MCF 10A (cell line): ENCODE results near the gene COMP. TPM values are rescaled to one million over a fixed set of nuclear protein-coding genes. Genes with fewer than 3 reads are reported as not detected.

Source experiments
- BruUV-seq: library from RNA; stranded (reverse); fragments of 400-500 nt; replicated peaks from 2 replicates; lab custom pipeline; 2021; lab: Mats Ljungman, UMichigan
- CTCF ChIA-PET: fragments of 300-600 bp; sonication (Branson Sonifier 250); formaldehyde crosslinking; extraction: SDS; loops from one replicate; lab custom pipeline; 2021; ENCODE audit warnings: antibody characterized with exemption, inconsistent platforms; lab: Yijun Ruan, JAX
- POLR2A ChIA-PET: fragments of 300-600, 350-650 bp; sonication (Branson Sonifier 250); formaldehyde crosslinking; extraction: SDS; loops from one replicate; lab custom pipeline; 2020; ENCODE audit warnings: antibody characterized with exemption, inconsistent platforms; lab: Yijun Ruan, JAX
- DNase-seq: peaks from one replicate; pipeline ENCODE4 v3.0.0-alpha.2; 2018; ENCODE audit not compliant: unreplicated experiment
- H3K27ac Mint-ChIP-seq: one replicate; pipeline ENCODE4 v1.8.0; 2022; ENCODE audit warnings: mild to moderate bottlenecking, low read depth, mixed read lengths; ENCODE audit not compliant: unreplicated experiment
- H3K27me3 Mint-ChIP-seq: one replicate; pipeline ENCODE4 v1.8.0; 2022; ENCODE audit warnings: mixed read lengths; ENCODE audit not compliant: insufficient read depth, unreplicated experiment
- H3K36me3 Mint-ChIP-seq: one replicate; pipeline ENCODE4 v1.8.0; 2022; ENCODE audit warnings: mild to moderate bottlenecking, moderate library complexity, mixed read lengths; ENCODE audit not compliant: insufficient read depth, unreplicated experiment
- H3K4me1 Mint-ChIP-seq: one replicate; pipeline ENCODE4 v1.8.0; 2022; ENCODE audit warnings: mixed read lengths; ENCODE audit not compliant: insufficient read depth, unreplicated experiment
- H3K4me3 Mint-ChIP-seq: one replicate; pipeline ENCODE4 v1.8.0; 2022; ENCODE audit warnings: mild to moderate bottlenecking, moderate library complexity, mixed read lengths; ENCODE audit not compliant: unreplicated experiment
- H3K9me3 Mint-ChIP-seq: one replicate; pipeline ENCODE4 v1.8.0; 2022; ENCODE audit warnings: mixed read lengths; ENCODE audit not compliant: unreplicated experiment
- intact Hi-C: fragments of 100-400 bp; cut with micrococcal nuclease; formaldehyde crosslinking; loops from 2 replicates; pipeline ENCODE4 v1.14.1; 2022
- total RNA-seq: library from RNA; stranded (reverse); gene quantifications from 2 replicates; pipeline ENCODE4 v1.2.3, GENCODE V29; 2022
- TF ChIP-seq, protein P1 (sequence below): fragments of 200-600 bp; IDR thresholded peaks from one replicate; pipeline ENCODE4 v1.8.0; 2022; ENCODE audit warnings: antibody characterized with exemption, mild to moderate bottlenecking; ENCODE audit not compliant: unreplicated experiment

The COMP gene
- total RNA-seq, 1 experiment from 2014 or later, result not detected

- intact Hi-C loops, result no loop called here
- CTCF ChIA-PET, result interaction anchor here (0.5 to 1.0 kb wide), 3 partner anchors 24 to 50 kb away, joined by 4 read pairs; no protein-coding TSS in a partner anchor
- TF ChIP-seq, protein P1, sequence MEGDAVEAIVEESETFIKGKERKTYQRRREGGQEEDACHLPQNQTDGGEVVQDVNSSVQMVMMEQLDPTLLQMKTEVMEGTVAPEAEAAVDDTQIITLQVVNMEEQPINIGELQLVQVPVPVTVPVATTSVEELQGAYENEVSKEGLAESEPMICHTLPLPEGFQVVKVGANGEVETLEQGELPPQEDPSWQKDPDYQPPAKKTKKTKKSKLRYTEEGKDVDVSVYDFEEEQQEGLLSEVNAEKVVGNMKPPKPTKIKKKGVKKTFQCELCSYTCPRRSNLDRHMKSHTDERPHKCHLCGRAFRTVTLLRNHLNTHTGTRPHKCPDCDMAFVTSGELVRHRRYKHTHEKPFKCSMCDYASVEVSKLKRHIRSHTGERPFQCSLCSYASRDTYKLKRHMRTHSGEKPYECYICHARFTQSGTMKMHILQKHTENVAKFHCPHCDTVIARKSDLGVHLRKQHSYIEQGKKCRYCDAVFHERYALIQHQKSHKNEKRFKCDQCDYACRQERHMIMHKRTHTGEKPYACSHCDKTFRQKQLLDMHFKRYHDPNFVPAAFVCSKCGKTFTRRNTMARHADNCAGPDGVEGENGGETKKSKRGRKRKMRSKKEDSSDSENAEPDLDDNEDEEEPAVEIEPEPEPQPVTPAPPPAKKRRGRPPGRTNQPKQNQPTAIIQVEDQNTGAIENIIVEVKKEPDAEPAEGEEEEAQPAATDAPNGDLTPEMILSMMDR, result no peak
- no TSS peak for BruUV-seq
- H3K4me3 Mint-ChIP-seq, result no peak overlapping the region
- H3K27me3 Mint-ChIP-seq, result peaks cover 31% of the 10 kb centered on the region
- H3K27ac Mint-ChIP-seq, result no peak overlapping the region
- POLR2A ChIA-PET, result no interaction called here
- no peaks in the 10 kb centered on the region for H3K4me1 Mint-ChIP-seq
- DNase-seq, result no peak
- no peaks in the 10 kb centered on the region for H3K36me3 Mint-ChIP-seq
- H3K9me3 Mint-ChIP-seq, result no peaks in the 10 kb centered on the region
Measured at GRCh38 chr19:18796239-18796638, 5.1 kb upstream of the COMP start.

DNA sequence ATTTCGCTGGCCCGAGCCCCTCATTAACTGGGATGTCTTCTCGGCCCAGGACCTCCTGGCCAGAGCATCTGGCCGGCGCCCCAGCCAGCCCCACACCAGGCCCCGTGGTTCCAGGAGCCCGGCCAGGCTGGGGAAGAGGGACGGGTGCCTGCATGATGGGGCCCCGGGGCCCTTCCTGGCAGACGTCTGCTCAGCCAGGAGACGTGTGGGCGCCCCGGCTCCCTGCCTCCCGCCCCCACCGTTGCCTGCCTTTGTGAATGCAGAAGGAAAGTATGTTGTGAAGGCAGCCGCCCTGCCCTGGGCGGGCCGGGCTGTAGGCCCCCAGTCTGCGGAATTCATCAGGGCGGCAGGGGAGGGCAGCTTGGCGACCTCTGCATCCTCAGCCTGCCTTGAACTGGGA, 4.4 kb upstream of the COMP start:
- CTCF ChIA-PET, result interaction anchor here (1.0 kb wide), 1 partner anchor 46 kb away, joined by 4 read pairs; no protein-coding TSS in a partner anchor
- Mint-ChIP-seq H3K4me1 (peaks cover under 1% of the 10 kb centered on the region), H3K27me3 (peaks cover 38% of the 10 kb centered on the region), H3K36me3 (no peaks in the 10 kb centered on the region), H3K27ac (no peak overlapping the region), H3K9me3 (no peaks in the 10 kb centered on the region), H3K4me3 (no peak overlapping the region)
- DNase-seq, result no peak
- intact Hi-C loops, result no loop called here
- no TSS peak for BruUV-seq
- POLR2A ChIA-PET, result no interaction called here
- TF ChIP-seq, protein P1, result no peak

- Mint-ChIP-seq H3K27ac (no peak overlapping the region), H3K36me3 (no peaks in the 10 kb centered on the region), H3K9me3 (no peaks in the 10 kb centered on the region), H3K4me3 (no peak overlapping the region), H3K27me3 (peaks cover 47% of the 10 kb centered on the region), H3K4me1 (peaks cover 7% of the 10 kb centered on the region)
- POLR2A ChIA-PET, result interaction anchor here (0.6 kb wide), 1 partner anchor 224 kb away, joined by 6 read pairs; no protein-coding TSS in a partner anchor
- no peak for DNase-seq
- no TSS peak for BruUV-seq
- TF ChIP-seq, protein P1, result no peak
- intact Hi-C loops, result no loop called here
- CTCF ChIA-PET, result interaction anchor here (0.6 to 0.7 kb wide), 2 partner anchors 53 to 66 kb away, joined by 3 to 5 read pairs; no protein-coding TSS in a partner anchor
Measured at GRCh38 chr19:18794692-18795091, 3.6 kb upstream of the COMP start.

DNA sequence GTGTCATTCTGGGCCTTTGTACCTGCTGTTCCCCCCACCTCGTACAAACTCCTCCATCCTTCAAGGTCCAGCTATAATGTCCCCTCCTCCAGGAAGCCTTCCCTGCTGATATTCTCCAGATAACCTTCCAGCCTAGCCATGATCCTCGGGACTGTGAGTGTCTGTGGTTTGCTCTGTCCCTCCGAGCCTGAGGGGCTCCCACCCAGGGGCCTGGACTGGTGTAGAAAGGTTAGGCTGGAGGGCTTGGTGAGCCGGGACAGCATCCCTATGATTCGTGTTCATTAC, 2.9 kb upstream of the COMP start:
- Mint-ChIP-seq H3K4me3 (no peak overlapping the region), H3K9me3 (no peaks in the 10 kb centered on the region), H3K36me3 (no peaks in the 10 kb centered on the region), H3K27me3 (peaks cover 54% of the 10 kb centered on the region), H3K4me1 (peaks cover 14% of the 10 kb centered on the region), H3K27ac (no peak overlapping the region)
- DNase-seq, result no peak
- intact Hi-C loops, result no loop called here
- no TSS peak for BruUV-seq
- CTCF ChIA-PET, result interaction anchor here (0.6 to 1.7 kb wide), 2 partner anchors 53 to 67 kb away, joined by 5 to 6 read pairs; no protein-coding TSS in a partner anchor
- POLR2A ChIA-PET, result no interaction called here
- TF ChIP-seq, protein P1, result no peak
